ENCODE measurements around the gene NBL1. TPM values are rescaled to one million over a fixed set of nuclear protein-coding genes. Genes with fewer than 3 reads are reported as not detected.

The NBL1 gene
- total and polyA plus RNA-seq, 7 donors: 64.1 to 394 (median 128) TPM

DNA sequence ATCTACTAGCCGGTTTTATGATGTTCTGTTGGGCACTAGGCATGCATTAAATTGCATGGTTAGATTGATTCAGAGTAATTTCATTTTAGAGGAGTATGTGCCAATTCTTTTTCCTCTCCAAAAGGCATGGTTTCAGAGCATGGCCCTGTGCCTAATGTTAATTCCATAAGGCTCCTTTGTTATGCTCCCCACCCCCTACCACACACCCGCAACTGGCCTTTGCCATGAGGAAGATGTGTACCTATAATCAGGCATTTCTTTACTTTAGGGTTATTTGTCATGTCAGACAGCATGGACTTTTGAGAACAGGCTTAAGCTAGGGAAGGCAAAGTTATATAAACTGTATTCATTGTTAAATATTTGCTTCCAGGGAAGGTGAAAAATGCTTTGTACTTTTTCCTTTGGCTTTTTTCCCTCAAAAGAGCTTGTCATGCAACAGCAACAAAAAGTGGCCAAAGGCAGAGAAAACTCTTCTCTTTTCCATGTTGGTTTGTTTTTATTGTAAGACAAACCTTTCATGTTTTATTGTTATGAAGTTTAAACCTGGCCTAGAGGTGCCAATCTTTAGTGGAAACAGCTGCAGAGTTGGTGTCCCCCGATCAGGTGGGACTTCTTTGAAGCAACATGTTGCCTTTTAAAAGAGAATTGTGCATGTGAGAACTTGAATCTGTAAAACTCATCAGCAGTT is 24.3 kb upstream of the NBL1 start:
- Histone ChIP-seq H3K36me3 (peaks cover 0 to 26% (median 14%) of the 10 kb centered on the region in 4 donors), H3K27me3 (no peaks in the 10 kb centered on the region), H3K9me3 (no peaks in the 10 kb centered on the region), H3K27ac (peak overlapping the region in 3 of 4 donors; percentile 26 to 67 (median 50)), H3K4me3 (no peak overlapping the region), H3K4me1 (peaks cover 0 to 66% (median 50%) of the 10 kb centered on the region in 4 donors)
- 17 to 55% methylated on average over 3 of the region's 3 CpGs for WGBS, 2 donors
- DNase-seq: no peak
- TF ChIP-seq CTCF (IDR thresholded peaks at IDR 0.05): no peak
- no peak for TF ChIP-seq POLR2A (IDR thresholded peaks at IDR 0.05)
- TF ChIP-seq EP300 (IDR thresholded peaks at IDR 0.05): no peak
- intact Hi-C loops (cut with DNase I): no loop called here

DNA sequence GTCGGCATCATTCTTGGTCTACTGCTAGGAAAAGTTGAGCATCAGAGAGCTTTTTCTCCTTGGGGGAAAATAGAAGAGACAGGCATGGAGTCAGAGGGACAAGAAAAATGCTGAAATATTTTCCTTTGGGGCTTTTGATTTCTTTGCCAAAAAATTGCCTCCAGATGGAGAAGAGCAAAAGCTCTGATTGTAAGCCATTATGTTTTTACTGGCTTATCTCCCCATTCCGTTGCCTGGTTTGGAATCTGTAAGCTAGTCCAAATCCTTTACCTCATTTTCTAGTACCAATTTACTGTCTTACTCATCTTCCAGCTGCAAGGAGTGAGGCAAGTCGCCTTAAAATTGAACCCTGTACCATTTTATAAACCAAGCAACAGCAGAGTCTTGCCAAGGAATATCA is 23.3 kb upstream of the NBL1 start:
- no peak for TF ChIP-seq POLR2AphosphoS5 (IDR thresholded peaks at IDR 0.05)
- no peak for DNase-seq
- no peaks in the 10 kb centered on the region for H3K27me3 ChIP-seq
- no peak overlapping the region for H3K4me3 ChIP-seq
- H3K4me1 ChIP-seq: peaks cover 0 to 76% (median 53%) of the 10 kb centered on the region in 4 donors
- H3K27ac ChIP-seq: peak overlapping the region in 2 of 4 donors; percentile 50 to 67
- WGBS, 2 donors: 66 to 84% methylated on average over 3 of the region's 3 CpGs
- H3K9me3 ChIP-seq: no peaks in the 10 kb centered on the region
- intact Hi-C loops (cut with DNase I): no loop called here
- peaks cover 0 to 26% (median 19%) of the 10 kb centered on the region in 4 donors for H3K36me3 ChIP-seq

DNA sequence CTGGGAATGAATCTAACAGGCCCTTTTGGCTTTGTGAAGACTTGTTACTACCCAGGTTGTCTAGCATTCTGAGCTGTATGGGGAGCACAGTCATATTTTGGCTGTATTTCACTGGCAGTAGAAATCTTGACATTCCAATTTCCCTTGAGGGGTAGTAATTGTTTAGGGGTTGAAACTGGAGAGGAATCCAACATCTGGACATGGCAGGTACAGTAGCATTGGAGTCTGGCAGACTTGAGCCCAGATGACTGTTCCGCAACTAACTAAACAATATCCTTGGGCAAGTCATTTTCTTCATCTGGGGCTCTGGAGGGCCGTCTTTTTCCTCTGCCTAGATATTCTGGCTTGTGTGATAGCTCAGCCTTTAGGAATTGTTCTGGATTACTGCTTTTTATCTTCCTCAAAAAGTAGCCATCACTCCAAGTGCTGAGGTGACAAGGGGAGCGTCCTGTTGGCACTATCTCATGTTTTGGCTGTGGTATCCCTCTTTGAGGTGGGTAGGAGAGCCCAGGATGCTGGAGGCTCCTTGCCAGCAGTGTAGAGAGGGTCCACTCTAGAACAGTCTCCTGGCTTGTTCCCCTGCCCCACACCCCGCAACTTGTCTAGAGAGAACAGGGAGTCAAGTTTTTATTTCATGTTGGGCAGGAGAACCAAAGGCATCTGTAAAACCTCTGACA is 22.7 kb upstream of the NBL1 start:
- TF ChIP-seq POLR2AphosphoS5 (IDR thresholded peaks at IDR 0.05) (no peak), EP300 (IDR thresholded peaks at IDR 0.05) (no peak), CTCF (IDR thresholded peaks at IDR 0.05) (no peak), POLR2A (IDR thresholded peaks at IDR 0.05) (no peak)
- peak overlapping the region in 2 of 4 donors; percentile 50 to 67 for H3K27ac ChIP-seq
- DNase-seq: peak; percentile 30
- no peaks in the 10 kb centered on the region for H3K27me3 ChIP-seq
- WGBS, 2 donors: 93 to 95% methylated on average over 4 of the region's 4 CpGs
- H3K36me3 ChIP-seq: peaks cover 0 to 24% (median 21%) of the 10 kb centered on the region in 4 donors
- no peak overlapping the region for H3K4me3 ChIP-seq
- peaks cover 0 to 78% (median 57%) of the 10 kb centered on the region in 4 donors for H3K4me1 ChIP-seq
- intact Hi-C loops (cut with DNase I): no loop called here
- H3K9me3 ChIP-seq: no peaks in the 10 kb centered on the region

- intact Hi-C loops (cut with DNase I): no loop called here
- Histone ChIP-seq H3K27me3 (no peaks in the 10 kb centered on the region), H3K27ac (peak overlapping the region in 2 of 4 donors; percentile 50 to 67), H3K9me3 (no peaks in the 10 kb centered on the region), H3K4me1 (peaks cover 0 to 70% (median 54%) of the 10 kb centered on the region in 4 donors), H3K4me3 (no peak overlapping the region), H3K36me3 (peaks cover 0 to 32% (median 29%) of the 10 kb centered on the region in 4 donors)
- 90 to 96% methylated on average over 1 of the region's 1 CpG for WGBS, 2 donors
- TF ChIP-seq POLR2A (IDR thresholded peaks at IDR 0.05) (no peak), POLR2AphosphoS5 (IDR thresholded peaks at IDR 0.05) (no peak), CTCF (IDR thresholded peaks at IDR 0.05) (no peak), EP300 (IDR thresholded peaks at IDR 0.05) (no peak)
- no peak for DNase-seq
Observed at GRCh38 chr1:19622204-19622603, 21.9 kb upstream of the NBL1 start.

DNA sequence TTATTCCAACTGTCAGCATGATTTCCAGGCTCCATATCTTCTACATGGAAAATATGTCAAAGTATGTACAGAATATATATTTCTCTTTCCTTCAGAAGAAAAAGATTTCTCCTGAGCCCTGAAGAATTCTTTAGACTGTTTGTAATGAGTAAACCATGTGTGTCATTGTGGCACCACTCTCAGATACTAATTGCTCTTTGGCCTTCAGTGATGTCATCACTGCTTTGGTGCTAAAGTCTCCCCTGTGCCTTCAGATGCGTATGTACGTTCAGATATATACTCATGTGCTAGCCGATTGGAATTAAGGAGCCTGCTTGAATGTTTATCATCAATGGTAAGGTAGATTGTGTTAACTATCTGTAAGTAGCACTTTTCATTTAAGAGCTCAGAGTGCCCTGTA is 20.6 kb upstream of the NBL1 start:
- peaks cover 0 to 44% (median 32%) of the 10 kb centered on the region in 4 donors for H3K36me3 ChIP-seq
- H3K4me3 ChIP-seq: no peak overlapping the region
- no peaks in the 10 kb centered on the region for H3K9me3 ChIP-seq
- TF ChIP-seq CTCF (IDR thresholded peaks at IDR 0.05): no peak
- TF ChIP-seq EP300 (IDR thresholded peaks at IDR 0.05): no peak
- TF ChIP-seq POLR2AphosphoS5 (IDR thresholded peaks at IDR 0.05): no peak
- no peak for TF ChIP-seq POLR2A (IDR thresholded peaks at IDR 0.05)
- WGBS, 2 donors: 49 to 83% methylated on average over 3 of the region's 3 CpGs
- H3K4me1 ChIP-seq: peaks cover 0 to 56% (median 46%) of the 10 kb centered on the region in 4 donors
- H3K27me3 ChIP-seq: no peaks in the 10 kb centered on the region
- H3K27ac ChIP-seq: no peak overlapping the region
- no peak for DNase-seq
- intact Hi-C loops (cut with DNase I): no loop called here
